ENCODE data around the gene TAF11L3.
"Not testable (repeated sequence)": the region's sequence is repeated elsewhere in the genome, so short reads cannot be mapped to it uniquely, and the experiment has no call there.

DNA sequence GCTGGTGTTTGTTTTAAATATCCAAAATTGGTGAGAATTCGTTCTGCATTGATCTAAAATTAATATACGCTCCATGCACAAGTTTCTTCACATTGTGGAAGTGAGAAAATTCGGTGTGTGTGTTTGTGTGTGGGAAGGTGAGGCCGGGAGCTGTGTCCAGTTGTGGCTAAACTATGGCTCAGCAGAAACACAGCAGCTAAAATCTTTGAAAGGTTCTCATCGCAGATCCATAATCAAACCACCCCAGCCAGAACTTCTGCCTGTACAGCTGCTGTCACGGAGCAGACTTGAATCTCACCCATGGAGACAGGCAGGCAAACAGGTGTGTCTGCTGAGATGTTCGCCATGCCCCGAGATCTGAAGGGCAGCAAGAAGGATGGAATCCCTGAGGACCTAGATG, 20.2 kb upstream of the TAF11L3 start, which contains the start of gene TAF11L2:
- TF ChIP-seq, protein P1, sequence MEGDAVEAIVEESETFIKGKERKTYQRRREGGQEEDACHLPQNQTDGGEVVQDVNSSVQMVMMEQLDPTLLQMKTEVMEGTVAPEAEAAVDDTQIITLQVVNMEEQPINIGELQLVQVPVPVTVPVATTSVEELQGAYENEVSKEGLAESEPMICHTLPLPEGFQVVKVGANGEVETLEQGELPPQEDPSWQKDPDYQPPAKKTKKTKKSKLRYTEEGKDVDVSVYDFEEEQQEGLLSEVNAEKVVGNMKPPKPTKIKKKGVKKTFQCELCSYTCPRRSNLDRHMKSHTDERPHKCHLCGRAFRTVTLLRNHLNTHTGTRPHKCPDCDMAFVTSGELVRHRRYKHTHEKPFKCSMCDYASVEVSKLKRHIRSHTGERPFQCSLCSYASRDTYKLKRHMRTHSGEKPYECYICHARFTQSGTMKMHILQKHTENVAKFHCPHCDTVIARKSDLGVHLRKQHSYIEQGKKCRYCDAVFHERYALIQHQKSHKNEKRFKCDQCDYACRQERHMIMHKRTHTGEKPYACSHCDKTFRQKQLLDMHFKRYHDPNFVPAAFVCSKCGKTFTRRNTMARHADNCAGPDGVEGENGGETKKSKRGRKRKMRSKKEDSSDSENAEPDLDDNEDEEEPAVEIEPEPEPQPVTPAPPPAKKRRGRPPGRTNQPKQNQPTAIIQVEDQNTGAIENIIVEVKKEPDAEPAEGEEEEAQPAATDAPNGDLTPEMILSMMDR (IDR thresholded peaks at IDR 0.05): not testable (repeated sequence)
- TF ChIP-seq POLR2A (IDR thresholded peaks at IDR 0.05): not testable (repeated sequence)

Data from thyroid gland (tissue), 4 donors.